DMS79 treated with DMSO at 0.1 percent for 48 hours (cell line): ENCODE data around the gene RPS27A.
"Not testable (repeated sequence)": the region's sequence is repeated elsewhere in the genome, so short reads cannot be mapped to it uniquely, and the experiment has no call there.

Experiments used
- DNase-seq: peaks from one replicate; lab custom pipeline; 2025; lab: John Stamatoyannopoulos, UW

The RPS27A gene

GRCh38 chr2:55232084-55232862, at the start of gene RPS27A, which contains the start of gene CLHC1:
RPS27A (plus strand) TSS chr2:55232688; CDS start chr2:55232825, 137 bp downstream.
CLHC1 (minus strand) TSS chr2:55232293; CDS start chr2:55222411, 9,882 bp downstream.
- DNase-seq: peak; percentile 98

- DNase-seq: not testable (repeated sequence)
These were observed 45.7 kb upstream of the RPS27A start for GRCh38 chr2:55186837-55187236.

GRCh38 chr2:55191888-55192287, 40.6 kb upstream of the RPS27A start:
- not testable (repeated sequence) for DNase-seq

GRCh38 chr2:55196526-55196925, 36.0 kb upstream of the RPS27A start:
- no peak for DNase-seq

- no peak for DNase-seq
These were observed 32.1 kb upstream of the RPS27A start for GRCh38 chr2:55200416-55200815.

- no peak for DNase-seq
These were observed 28.0 kb upstream of the RPS27A start for GRCh38 chr2:55204536-55204935.

GRCh38 chr2:55204950-55205349, 27.5 kb upstream of the RPS27A start:
- DNase-seq: no peak

- no peak for DNase-seq
These were observed 18.7 kb upstream of the RPS27A start for GRCh38 chr2:55213822-55214221.

GRCh38 chr2:55223958-55224760, 8.3 kb upstream of the RPS27A start:
- no peak for DNase-seq

GRCh38 chr2:55224761-55225261, 7.7 kb upstream of the RPS27A start:
- DNase-seq: no peak

- DNase-seq: no peak
These were observed 6.9 kb upstream of the RPS27A start for GRCh38 chr2:55225481-55226020.

GRCh38 chr2:55227437-55228225, 4.9 kb upstream of the RPS27A start:
- not testable (repeated sequence) for DNase-seq

GRCh38 chr2:55228226-55228563, 4.3 kb upstream of the RPS27A start:
- no peak for DNase-seq

- no peak for DNase-seq
These were observed 3.3 kb upstream of the RPS27A start for GRCh38 chr2:55229221-55229620.

- no peak for DNase-seq
These were observed 1.9 kb upstream of the RPS27A start for GRCh38 chr2:55230551-55230950.

GRCh38 chr2:55231546-55232083, 873 bp upstream of the RPS27A start:
- DNase-seq: peak; percentile 59

- DNase-seq: peak; percentile 34
These were observed 572 bp downstream of the RPS27A start for GRCh38 chr2:55232863-55233657.

- DNase-seq: no peak
These were observed 1.1 kb downstream of the RPS27A start for GRCh38 chr2:55233658-55233940.

- no peak for DNase-seq
These were observed 3.4 kb downstream of the RPS27A start for GRCh38 chr2:55235724-55236538.

GRCh38 chr2:55236992-55237543, 4.6 kb downstream of the RPS27A start:
- DNase-seq: no peak
